HT-29 (cell line): Measurements from ENCODE around the gene PCDH10. TPM values are rescaled to one million over a fixed set of nuclear protein-coding genes. Genes with fewer than 3 reads are reported as not detected.
"Not testable (repeated sequence)": the region's sequence is repeated elsewhere in the genome, so short reads cannot be mapped to it uniquely, and the experiment has no call there.

ENCODE experiments used
- DNase-seq: peaks from one replicate; pipeline ENCODE4 v3.0.0-alpha.2; 2015; ENCODE audit warnings: low spot score
- total RNA-seq: library from RNA; depleted of rRNA; stranded (reverse); fragments of >200 nt; shearing (Covaris generic); gene quantifications from 2 replicates; pipeline ENCODE4 v1.2.3, GENCODE V29; 2014

Gene PCDH10
- total RNA-seq, 1 experiment from 2014 or later, result not detected

DNA sequence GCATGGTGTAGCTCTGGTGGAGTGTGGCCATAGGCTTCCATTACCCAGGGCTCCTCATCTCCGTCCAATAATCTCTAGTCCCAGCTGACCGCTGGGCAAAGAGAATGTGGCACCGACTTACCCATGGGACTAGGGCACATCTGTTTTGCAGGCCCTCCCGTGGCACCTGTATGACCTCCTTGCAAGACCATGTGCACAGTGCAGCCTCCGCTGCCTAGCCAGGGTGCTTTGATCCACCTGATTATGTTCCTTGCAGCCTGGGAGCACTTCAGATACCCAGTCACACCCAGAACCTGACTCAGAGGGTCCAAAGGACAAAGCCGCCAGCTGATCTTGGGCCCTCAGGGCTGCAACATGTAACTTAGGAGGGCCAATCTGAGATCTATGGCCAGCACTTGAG is 84.8 kb downstream of the PCDH10 start:
- DNase-seq, result no peak

- not testable (repeated sequence) for DNase-seq
These were observed 91.4 kb downstream of the PCDH10 start for GRCh38 chr4:133240451-133240850.
